H9 (cell line): Measurements from ENCODE around the gene RAVER1. TPM values are rescaled to one million over a fixed set of nuclear protein-coding genes. Genes with fewer than 3 reads are reported as not detected.

Source experiments
- DNase-seq: peaks from one replicate; pipeline ENCODE4 v3.0.0-alpha.2; 2017
- H2AFZ ChIP-seq: one replicate; pipeline ENCODE4 v1.6.1; 2013; ENCODE audit warnings: mild to moderate bottlenecking, low read length, control low read depth, moderate library complexity
- H2AK5ac ChIP-seq: 2 replicates; pipeline ENCODE4 v1.6.1; 2013; ENCODE audit warnings: low read length, control low read depth, mixed read lengths; ENCODE audit not compliant: insufficient read length
- H2BK120ac ChIP-seq: one replicate; pipeline ENCODE4 v1.6.1; 2013; ENCODE audit warnings: low read depth, mild to moderate bottlenecking, low read length, control low read depth, inconsistent platforms; ENCODE audit not compliant: poor library complexity, severe bottlenecking
- H2BK12ac ChIP-seq: 2 replicates; pipeline ENCODE4 v1.6.1; 2013; ENCODE audit warnings: low read length, control low read depth, mixed read lengths, low read depth; ENCODE audit not compliant: insufficient read length
- H2BK15ac ChIP-seq: 2 replicates; pipeline ENCODE4 v1.6.1; 2013; ENCODE audit warnings: low read depth, low read length, control low read depth
- H2BK20ac ChIP-seq: one replicate; pipeline ENCODE4 v1.6.1; 2013; ENCODE audit warnings: low read depth, mild to moderate bottlenecking, low read length, control low read depth, inconsistent platforms; ENCODE audit not compliant: poor library complexity, severe bottlenecking
- H2BK5ac ChIP-seq: 2 replicates; pipeline ENCODE4 v1.6.1; 2013; ENCODE audit warnings: low read length, control low read depth, mixed read lengths; ENCODE audit not compliant: insufficient read length
- H3K14ac ChIP-seq: 2 replicates; pipeline ENCODE4 v1.6.1; 2013; ENCODE audit warnings: low read length, control low read depth; ENCODE audit not compliant: insufficient read depth
- H3K18ac ChIP-seq: 2 replicates; pipeline ENCODE4 v1.6.1; 2013; ENCODE audit warnings: low read depth, mild to moderate bottlenecking, mixed read lengths, low read length, control low read depth; ENCODE audit not compliant: insufficient read length
- H3K23ac ChIP-seq: 2 replicates; pipeline ENCODE4 v1.6.1; 2013; ENCODE audit warnings: low read length, control low read depth, mixed read lengths, low read depth; ENCODE audit not compliant: insufficient read length
- H3K23me2 ChIP-seq: 2 replicates; pipeline ENCODE4 v1.6.1; 2013; ENCODE audit warnings: low read depth, mild to moderate bottlenecking, mixed read lengths, low read length, control low read depth; ENCODE audit not compliant: insufficient read length, poor library complexity, severe bottlenecking
- H3K27ac ChIP-seq: 2 replicates; pipeline ENCODE4 v1.5.1; 2013; ENCODE audit warnings: low read length, control low read depth, mixed read lengths, low read depth; ENCODE audit not compliant: insufficient read length
- H3K27me3 ChIP-seq: 2 replicates; pipeline ENCODE4 v1.6.1; 2013; ENCODE audit warnings: low read length, control low read depth, inconsistent platforms; ENCODE audit not compliant: insufficient read depth
- H3K4ac ChIP-seq: 2 replicates; pipeline ENCODE4 v1.6.1; 2013; ENCODE audit warnings: low read depth, mild to moderate bottlenecking, control low read depth, inconsistent platforms, low read length, moderate library complexity
- H3K4me1 ChIP-seq: 2 replicates; pipeline ENCODE4 v1.6.1; 2013; ENCODE audit warnings: low read length, control low read depth, inconsistent platforms; ENCODE audit not compliant: insufficient read depth
- H3K4me2 ChIP-seq: 2 replicates; pipeline ENCODE4 v1.6.1; 2013; ENCODE audit warnings: low read length, control low read depth, mixed read lengths; ENCODE audit not compliant: insufficient read length, insufficient read depth
- H3K56ac ChIP-seq: 2 replicates; pipeline ENCODE4 v1.6.1; 2013; ENCODE audit warnings: low read depth, mild to moderate bottlenecking, mixed read lengths, low read length, control low read depth; ENCODE audit not compliant: insufficient read length
- H3K79me1 ChIP-seq: 2 replicates; pipeline ENCODE4 v1.6.1; 2013; ENCODE audit warnings: low read depth, mild to moderate bottlenecking, moderate library complexity, low read length, control low read depth, inconsistent platforms; ENCODE audit not compliant: insufficient read depth, poor library complexity, severe bottlenecking
- H3K79me2 ChIP-seq: 2 replicates; pipeline ENCODE4 v1.6.1; 2013; ENCODE audit warnings: low read length, control low read depth, inconsistent platforms; ENCODE audit not compliant: insufficient read depth
- H3K9ac ChIP-seq: 2 replicates; pipeline ENCODE4 v1.6.1; 2013; ENCODE audit warnings: low read length, control low read depth, mixed read lengths; ENCODE audit not compliant: insufficient read length; ENCODE audit errors: extremely low read depth
- H3K9me3 ChIP-seq: one replicate; pipeline ENCODE4 v1.6.1; 2013; ENCODE audit warnings: low read depth, low read length, inconsistent platforms; ENCODE audit not compliant: control insufficient read depth
- H3T11ph ChIP-seq: one replicate; pipeline ENCODE4 v1.6.1; 2013; ENCODE audit warnings: mild to moderate bottlenecking, low read length, control low read depth, inconsistent platforms
- H4K20me1 ChIP-seq: one replicate; pipeline ENCODE4 v1.6.1; 2013; ENCODE audit not compliant: control insufficient read depth, insufficient read length, insufficient read depth
- H4K5ac ChIP-seq: 2 replicates; pipeline ENCODE4 v1.6.1; 2013; ENCODE audit warnings: low read depth, mild to moderate bottlenecking, mixed read lengths, low read length, control low read depth; ENCODE audit not compliant: insufficient read length
- H4K8ac ChIP-seq: replicated peaks from 2 replicates; pipeline ENCODE4 v1.6.1; 2013; ENCODE audit warnings: low read length, control low read depth, mixed read lengths, low read depth; ENCODE audit not compliant: insufficient read length
- H4K91ac ChIP-seq: 2 replicates; pipeline ENCODE4 v1.6.1; 2013; ENCODE audit warnings: low read depth, mild to moderate bottlenecking, moderate library complexity, mixed read lengths, low read length, control low read depth; ENCODE audit not compliant: insufficient read length
- H3K27ac Mint-ChIP-seq, 3 experiments: 2 replicates in 2 of 3; 3 replicates in 1 of 3; pipeline ENCODE4 v1.8.0; 2020 to 2021; ENCODE audit warnings: mixed read lengths in 3 of 3, mild to moderate bottlenecking in 1 of 3, moderate library complexity in 1 of 3
- H3K27me3 Mint-ChIP-seq: 2 replicates; pipeline ENCODE4 v1.8.0; 2021; ENCODE audit warnings: low read depth, mild to moderate bottlenecking, moderate library complexity, mixed read lengths
- H3K36me3 Mint-ChIP-seq, 3 experiments: 2 replicates in 2 of 3; 3 replicates in 1 of 3; pipeline ENCODE4 v1.8.0; 2020 to 2021; ENCODE audit warnings: low read depth in 3 of 3, mixed read lengths in 3 of 3; ENCODE audit not compliant: insufficient read depth in 1 of 3
- H3K4me1 Mint-ChIP-seq, 2 experiments: 2 replicates each; pipeline ENCODE4 v1.8.0; 2020; ENCODE audit warnings: mixed read lengths in 2 of 2
- H3K4me3 Mint-ChIP-seq, 2 experiments: 2 replicates in 1 of 2; 3 replicates in 1 of 2; pipeline ENCODE4 v1.8.0; 2020 to 2021; ENCODE audit warnings: mild to moderate bottlenecking in 2 of 2, mixed read lengths in 2 of 2, moderate library complexity in 1 of 2
- H3K9me3 Mint-ChIP-seq, 2 experiments: 2 replicates in 1 of 2; 3 replicates in 1 of 2; pipeline ENCODE4 v1.8.0; 2020; ENCODE audit warnings: mild to moderate bottlenecking in 2 of 2, mixed read lengths in 2 of 2, moderate library complexity in 1 of 2
- CTCF ChIP-seq: fragments of 200-600 bp; sonication (generic); conservative IDR thresholded peaks from 3 replicates; pipeline ENCODE4 v1.8.0; 2021; ENCODE audit warnings: antibody characterized with exemption, mild to moderate bottlenecking
- WGBS: extraction: QIAGEN DNeasy Blood & Tissue Kit; methylation state at CpG from one replicate; pipeline ENCODE4 v1.1.7; 2013; ENCODE audit warnings: missing lambda C conversion rate, low lambda C conversion rate, mixed read lengths; ENCODE audit not compliant: insufficient read length; ENCODE audit errors: extremely low coverage; 5-methylcytosine and 5-hydroxymethylcytosine counted together
- total RNA-seq: library from RNA; stranded (reverse); gene quantifications from 2 replicates; pipeline ENCODE4 v1.2.1, GENCODE V29; 2021

Gene RAVER1
- total RNA-seq, 1 experiment from 2014 or later, result 74.7 TPM

GRCh38 chr19:10364644-10365043 lies 31.3 kb upstream of the RAVER1 start:
- Histone ChIP-seq H4K5ac (no peak overlapping the region), H3K27ac (no peak overlapping the region), H2AFZ (no peak overlapping the region), H4K91ac (no peak overlapping the region), H3K79me2 (no peaks in the 10 kb centered on the region), H3K4me2 (no peak overlapping the region), H3K56ac (no peak overlapping the region), H4K20me1 (no peaks in the 10 kb centered on the region), H3K9ac (no peak overlapping the region), H3K4me1 (no peaks in the 10 kb centered on the region), H3K4ac (no peak overlapping the region), H3K27me3 (no peaks in the 10 kb centered on the region), H2AK5ac (no peak overlapping the region), H2BK15ac (no peak overlapping the region), H3K14ac (no peak overlapping the region), H2BK120ac (no peak overlapping the region), H3K23ac (no peak overlapping the region), H3K79me1 (no peaks in the 10 kb centered on the region), H3T11ph (no peak overlapping the region), H4K8ac (no peak overlapping the region), H3K9me3 (no peaks in the 10 kb centered on the region), H3K18ac (no peak overlapping the region), H3K23me2 (no peaks in the 10 kb centered on the region), H2BK20ac (no peak overlapping the region), H2BK12ac (no peak overlapping the region), H2BK5ac (no peak overlapping the region)
- H3K9me3 Mint-ChIP-seq, result no peaks in the 10 kb centered on the region
- H3K4me1 Mint-ChIP-seq, result no peaks in the 10 kb centered on the region
- no peak for TF ChIP-seq CTCF
- H3K27ac Mint-ChIP-seq, result no peak overlapping the region
- WGBS, result no CpG with 5 or more reads among the region's 19 CpGs
- no peaks in the 10 kb centered on the region; the same call in 1 of the 2 replicates for H3K27me3 Mint-ChIP-seq
- DNase-seq, result no peak
- peaks cover 22 to 63% (median 52%) of the 10 kb centered on the region in 3 experiments for H3K36me3 Mint-ChIP-seq
- no peak overlapping the region for H3K4me3 Mint-ChIP-seq
